GM19025 (cell line): ENCODE measurements around the gene AFF2.

Experiments
- ATAC-seq: cut with Tn5 transposase; IDR thresholded peaks from one replicate; pipeline ENCODE4 v1.9.1; 2021; ENCODE audit warnings: mild to moderate bottlenecking, low read depth, moderate library complexity; ENCODE audit not compliant: unreplicated experiment

AFF2 gene

DNA sequence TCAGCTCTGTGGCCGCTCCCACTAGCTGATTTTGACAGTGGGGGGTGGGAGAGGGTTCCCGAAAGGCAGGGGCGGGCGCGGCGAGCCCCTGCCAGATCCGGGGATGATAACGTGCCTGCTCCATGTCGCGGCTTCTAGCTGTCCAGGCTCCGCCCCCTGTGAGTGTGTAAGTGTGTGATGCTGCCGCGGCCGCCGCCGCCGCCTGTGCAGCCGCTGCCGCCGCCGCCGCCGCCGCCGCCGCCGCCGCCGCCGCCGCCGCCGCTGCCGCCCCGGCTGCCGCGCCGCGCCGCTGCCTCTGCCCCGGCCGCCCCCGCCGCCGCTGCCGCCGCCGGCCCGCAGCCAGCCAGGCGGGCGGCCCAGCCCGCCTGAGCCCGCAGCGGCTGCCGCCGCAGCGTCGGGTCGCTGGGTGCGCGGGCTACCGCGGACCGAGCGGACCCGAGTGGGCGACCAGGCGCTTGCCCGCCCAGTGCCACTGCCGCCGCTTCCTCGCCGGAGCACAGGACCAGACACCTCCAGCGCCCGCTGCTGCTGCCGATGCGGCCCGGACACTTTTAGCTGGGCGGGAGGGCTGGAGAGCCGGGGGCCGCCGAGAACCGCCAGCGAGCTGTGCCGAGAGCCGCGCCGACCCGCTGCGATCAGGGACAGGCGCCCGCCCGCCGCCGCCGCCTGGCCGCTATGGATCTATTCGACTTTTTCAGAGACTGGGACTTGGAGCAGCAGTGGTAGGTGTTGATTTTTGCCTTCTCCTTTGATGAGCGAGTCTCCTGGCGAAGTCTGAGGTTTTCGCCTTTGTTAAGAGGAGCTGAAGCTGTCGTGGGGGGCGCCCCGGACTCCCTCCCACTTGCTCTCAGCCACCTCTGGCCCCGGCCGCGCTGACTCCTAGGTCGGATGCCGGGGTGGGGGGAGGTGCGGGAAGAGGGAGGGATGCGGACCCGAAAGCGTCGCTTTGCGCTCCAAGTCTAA is at the start of gene AFF2:
Gene AFF2, plus strand, starts transcription at position 195 of the 963 bp plus-strand sequence. Its CDS starts 481 bp downstream, at position 676.
- ATAC-seq: peak; percentile 49

DNA sequence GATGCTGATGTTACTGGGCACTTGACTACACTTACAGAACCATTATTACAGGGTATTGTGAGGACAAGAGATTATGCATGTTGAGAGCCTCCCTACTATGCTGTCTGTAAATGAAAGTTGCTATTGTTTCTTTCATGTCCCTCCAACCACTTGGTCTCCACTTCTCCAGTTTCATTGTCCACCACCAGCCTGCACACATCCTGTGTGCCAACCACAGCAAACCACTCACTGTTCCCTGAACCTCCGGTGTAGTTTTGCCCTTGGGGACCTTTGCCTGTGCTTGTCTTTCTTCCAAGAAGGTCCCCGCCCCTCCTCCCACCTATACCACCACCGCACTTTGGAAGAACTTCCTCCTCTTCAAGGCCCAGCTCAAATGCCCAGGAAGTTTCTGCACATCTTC is 43.1 kb upstream of the AFF2 start:
- no peak for ATAC-seq

DNA sequence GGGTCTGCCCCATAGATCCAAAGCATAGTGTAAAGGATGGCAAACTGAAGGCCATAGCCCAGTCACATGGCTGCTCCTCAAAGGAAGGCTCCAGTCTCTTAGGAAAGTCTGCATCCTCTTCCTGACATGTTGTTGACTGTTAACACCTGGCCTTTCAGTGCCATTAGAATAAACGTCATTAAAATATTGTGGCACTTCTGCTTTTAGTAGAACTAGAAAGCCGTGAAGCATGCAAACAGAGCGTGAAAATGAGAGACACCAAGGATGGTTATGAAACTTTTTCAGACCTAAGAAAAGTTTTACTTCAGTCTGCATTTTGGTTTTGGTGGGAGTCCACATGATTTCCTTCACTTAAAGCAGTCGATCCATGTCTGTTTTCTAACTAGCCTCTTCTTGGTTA is 41.1 kb upstream of the AFF2 start:
- ATAC-seq: peak; percentile 82

DNA sequence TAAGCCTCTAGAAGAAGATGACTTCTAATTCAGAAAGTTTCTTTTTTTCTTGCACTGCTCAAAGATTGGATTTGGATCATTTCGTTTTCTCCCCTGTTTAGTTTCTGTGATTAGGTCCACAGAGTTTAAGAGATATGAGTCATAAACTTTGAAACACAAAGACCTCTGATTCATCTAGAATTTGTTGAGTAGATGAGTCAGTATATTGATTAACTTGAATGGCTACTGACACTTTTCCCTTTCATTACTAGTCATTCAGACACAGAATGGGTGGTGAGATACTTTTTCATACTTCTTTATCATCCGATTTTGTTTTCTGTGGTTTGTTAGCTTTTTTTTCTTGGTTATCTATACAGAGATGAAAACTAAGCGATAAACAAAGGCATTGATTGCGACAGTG is 34.1 kb upstream of the AFF2 start:
- peak; percentile 87 for ATAC-seq

DNA sequence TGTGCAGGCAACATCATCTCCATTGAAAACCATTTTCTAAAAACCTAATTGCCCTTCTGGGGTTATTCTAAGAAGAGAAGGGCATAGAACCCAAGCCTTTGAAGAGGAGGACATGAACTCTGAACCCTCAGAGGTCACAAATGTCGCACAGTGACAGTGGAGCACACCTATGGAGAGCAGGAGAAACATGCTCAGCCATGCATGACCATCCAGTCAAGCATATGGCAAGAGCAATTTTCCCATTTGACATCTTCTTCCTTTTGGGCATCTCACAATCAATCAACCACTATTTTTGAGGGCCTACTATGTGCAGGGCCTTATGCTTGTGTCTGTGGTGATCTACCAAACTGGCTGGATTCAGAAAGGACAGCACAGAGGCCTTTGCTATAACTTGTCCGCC is 30.1 kb upstream of the AFF2 start:
- ATAC-seq: no peak

DNA sequence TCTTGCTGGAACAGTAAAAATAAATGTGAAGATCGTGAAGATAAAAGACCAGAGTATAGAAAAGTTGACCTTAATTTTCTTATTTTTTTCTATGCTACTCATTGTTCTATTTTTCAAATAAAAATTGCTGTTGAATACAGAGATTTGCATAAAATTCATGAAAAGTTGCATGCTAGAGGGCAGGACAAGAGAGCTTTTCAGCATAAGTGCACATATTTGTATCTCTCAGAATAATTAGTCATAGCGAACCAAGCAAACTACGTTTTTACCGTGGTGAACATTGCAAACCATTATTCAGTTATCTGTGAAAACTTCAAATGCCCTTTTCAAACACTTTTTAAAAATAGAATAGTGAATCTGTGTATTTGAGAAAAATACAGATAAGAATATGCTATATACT is 26.4 kb upstream of the AFF2 start:
- ATAC-seq: no peak

DNA sequence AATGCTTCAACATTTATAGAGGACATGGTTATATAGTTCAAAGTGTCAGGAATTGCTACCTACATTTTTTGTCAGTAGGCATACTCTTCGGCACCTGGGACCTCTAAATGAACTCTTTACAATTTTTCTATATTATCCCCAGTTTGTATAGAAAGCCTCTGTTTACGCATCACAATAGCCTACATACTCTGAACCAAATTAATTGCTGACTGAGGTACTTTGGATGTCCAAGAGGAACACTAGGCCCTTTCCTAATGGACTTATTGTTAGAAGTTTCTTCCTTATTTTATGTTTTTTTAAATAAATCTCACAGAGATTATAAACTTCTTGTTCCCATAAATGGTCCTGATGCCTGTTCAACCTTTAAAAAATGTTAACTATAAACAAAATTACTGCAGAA is 8.4 kb upstream of the AFF2 start:
- no peak for ATAC-seq

DNA sequence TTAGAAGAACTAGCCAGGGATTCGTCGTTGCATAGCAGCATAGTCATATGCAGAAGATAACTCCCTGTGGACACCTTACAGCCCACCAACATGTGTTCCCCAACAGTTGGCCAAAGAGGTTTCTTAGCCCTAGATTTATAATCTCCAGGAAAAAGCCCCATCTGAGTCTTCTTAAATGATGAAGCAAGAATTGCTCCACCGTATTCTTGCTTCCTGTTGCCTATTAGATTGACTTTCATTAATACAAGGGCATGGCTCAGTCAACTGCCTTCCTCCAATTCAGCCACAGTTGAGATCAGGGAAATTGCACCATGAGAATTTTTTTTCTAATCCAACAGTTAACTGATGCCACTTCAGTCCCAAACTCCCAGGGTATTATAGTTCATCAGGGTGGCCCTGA is 5.2 kb upstream of the AFF2 start:
- no peak for ATAC-seq

DNA sequence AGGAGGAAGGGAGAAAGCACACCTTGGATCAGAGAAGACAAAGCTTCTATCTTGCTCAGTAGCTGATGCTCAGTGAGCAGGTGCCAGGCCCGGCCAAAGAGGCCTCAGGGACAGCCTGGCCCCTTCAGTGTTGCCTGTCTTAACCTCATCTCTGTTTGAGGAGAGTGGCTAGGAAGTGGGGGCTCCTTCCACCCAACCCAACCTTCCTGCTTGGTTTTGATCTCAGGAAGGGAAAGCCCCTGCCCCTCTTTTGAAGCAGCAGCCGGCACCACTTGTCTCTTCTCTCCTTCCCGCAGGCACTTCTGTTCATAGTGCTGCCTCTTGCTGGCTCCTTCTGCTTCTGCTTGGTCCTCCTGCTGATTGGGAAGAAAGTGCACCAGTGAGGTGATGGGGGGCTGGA is 2.4 kb upstream of the AFF2 start:
- ATAC-seq: no peak

DNA sequence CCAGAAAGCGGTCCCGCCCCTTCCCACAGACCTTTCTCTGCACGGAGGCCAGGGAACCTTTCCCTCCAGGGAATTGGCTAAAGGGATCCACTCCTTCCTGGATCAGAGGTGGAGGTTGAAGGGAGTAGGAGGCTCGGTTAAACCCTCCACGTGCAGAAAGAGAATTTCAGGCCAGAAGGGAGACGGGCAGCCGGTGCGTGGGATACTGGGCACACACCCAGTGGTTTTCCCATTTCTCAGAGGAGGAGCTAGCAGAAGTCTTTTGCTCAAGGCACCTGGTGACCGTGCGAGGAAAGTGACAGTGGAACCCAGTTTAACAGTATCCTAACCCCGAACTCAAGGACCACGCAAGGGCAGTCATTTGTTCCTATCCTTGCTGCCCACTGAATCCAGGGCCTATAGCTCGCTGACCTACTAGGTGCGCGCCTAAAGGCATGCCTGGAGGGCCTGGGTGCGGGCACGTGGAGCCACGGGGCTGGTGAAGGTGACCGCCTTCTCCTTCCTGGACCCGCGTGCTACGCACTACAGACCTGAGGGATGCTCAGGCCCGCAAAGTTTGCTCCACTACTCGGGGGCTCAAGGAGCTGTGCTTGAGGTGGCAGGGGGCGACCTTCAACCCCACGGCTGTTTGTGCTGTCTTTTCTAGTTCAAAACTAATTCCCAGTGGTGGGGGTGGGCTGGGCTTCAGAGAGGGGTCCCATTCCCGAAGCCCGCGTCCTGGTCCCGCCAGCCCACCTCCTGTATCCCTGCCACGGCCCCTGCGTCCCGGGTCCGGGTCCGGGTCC is 587 bp upstream of the AFF2 start:
- no peak for ATAC-seq

DNA sequence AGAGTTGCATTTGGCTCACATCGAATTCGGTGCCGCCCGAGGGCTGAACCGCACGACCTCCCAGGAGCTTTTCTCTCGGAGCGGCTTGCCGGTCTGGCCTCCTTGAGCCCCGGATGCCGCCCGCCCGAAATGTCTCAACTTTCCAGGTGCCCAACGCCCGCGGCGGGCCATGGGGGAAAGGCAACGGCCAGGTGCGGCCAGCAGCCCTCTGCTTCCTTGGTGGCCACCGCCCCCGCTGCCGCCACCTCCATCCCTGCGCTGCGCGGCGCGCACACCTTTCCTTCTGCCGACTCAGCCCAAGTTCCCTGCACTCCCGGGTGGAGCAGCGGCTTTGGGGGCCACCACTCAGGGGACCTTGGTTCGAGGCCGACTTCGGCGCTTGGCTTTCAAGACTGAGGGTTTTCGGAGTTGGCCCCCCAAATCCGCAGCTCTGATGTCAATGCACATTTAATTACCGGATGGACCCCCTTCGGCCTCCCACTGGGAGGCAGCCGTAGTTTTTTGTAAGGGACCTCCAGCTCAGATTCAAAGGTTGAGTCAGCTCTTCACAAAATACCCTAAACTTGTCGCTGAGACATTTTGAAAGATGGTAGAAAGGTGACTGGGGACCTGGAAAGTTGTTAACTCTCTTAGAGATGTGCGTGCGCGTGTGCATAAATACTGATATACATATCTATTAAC is 1.1 kb downstream of the AFF2 start:
- ATAC-seq: no peak

DNA sequence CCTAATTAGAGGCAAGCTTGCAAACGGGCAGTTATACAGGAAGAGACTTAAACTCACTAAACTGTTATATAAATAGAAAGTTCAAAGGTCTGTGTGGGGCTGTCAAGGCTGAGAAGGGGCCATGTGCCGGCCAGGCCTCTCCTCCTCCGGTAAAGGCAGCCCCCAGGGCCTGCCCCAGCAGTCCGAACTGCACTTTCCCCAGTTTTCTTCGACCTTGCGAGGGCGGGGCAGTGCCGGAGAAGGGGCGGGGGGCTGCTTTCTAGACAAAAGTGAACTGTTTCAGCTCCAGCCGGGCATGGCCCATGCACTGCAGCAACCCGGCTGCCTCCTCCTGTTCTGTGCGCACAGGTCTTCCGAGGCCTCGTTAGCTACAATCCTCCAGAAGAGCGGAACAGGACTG is 4.1 kb downstream of the AFF2 start:
- no peak for ATAC-seq

DNA sequence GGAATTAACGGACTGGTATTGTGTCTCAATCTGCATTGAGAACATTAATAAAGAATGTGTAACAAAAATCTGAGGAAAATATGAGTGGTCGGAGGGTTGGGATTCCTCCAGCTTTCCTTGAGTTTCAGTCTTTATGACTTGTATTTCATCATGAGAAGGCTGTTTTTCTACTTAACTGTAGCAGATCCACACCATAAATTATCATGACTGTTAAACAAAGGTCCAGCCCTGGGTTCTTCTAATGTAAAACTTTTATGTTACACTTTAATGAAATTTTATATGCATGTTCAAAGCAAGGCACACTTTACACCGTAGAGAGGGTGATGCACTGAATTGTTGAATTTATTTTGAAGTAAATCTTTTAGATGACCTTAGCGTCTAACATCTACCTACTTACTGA is 7.0 kb downstream of the AFF2 start:
- no peak for ATAC-seq

DNA sequence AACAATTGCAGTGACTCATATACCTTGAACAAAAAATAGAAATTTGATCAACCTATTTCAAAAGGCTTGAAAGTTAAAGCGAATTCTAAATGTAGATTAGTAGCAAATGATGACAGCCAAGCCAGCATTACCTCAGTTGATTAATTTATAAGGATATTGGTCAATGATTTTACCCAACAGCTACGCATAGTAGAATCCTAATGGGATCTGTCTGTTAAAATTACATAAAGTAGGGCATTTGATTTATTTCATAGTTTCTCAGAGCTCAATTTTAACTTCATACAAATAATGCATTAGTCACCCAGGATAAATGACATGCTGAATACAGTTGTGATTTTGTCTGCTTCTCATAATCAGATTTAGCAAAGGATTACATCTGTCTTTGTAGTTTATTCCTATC is 12.0 kb downstream of the AFF2 start:
- no peak for ATAC-seq

DNA sequence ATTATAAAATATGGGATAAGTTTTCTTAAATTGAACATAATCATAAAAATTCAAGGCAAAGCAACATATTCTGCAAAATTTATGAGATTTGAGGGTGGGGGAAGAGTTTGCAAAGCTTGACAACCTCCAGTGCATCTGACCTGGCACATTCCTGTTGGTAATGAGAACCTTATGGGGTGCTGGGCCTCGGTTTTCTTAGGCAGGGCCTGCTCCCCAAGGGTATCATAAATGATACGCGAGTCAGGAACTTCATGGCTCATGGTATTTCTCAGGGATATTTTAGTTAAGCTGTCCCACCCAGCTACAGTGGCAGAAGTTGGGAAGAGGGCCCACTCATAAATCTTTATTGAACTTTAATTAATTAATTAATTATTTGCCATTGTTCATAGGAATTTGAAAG is 13.2 kb downstream of the AFF2 start:
- ATAC-seq: no peak

DNA sequence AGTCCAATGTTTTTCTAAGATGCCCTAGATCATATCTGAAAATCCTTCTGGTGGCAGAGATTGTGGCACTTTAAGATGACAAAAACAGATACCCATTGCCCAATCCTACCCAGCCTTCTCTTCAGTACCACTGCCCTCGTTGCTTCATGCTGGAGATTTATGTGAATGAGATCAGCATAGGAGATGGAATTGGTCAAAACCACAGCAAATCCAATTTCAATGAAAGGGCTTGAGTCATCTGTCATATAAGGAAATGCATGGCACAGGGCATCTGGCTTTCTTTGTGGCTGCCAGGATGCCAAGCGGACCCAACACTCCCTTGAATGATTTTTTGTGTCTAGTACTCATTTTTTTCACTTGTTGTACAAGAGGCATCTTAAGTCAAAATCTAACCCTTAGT is 16.8 kb downstream of the AFF2 start:
- ATAC-seq: no peak

DNA sequence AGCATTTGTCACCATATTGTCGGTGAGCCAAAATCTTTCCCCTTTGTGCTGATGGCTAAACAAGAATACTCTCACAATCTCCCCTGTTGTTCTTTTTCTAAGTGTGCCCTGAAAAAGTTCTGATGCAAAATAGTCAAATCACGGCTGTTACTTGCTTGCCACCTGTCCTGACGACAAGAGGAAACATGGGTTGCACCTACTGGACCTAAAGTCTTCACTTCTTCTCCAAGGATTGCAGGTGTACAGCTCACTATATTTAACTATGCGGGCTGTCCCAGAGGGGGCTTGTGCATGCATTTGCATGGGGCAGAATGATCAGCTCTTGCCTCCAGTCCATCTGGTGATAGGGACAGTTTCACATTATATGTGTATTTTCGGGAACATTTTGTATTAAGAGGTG is 21.6 kb downstream of the AFF2 start:
- no peak for ATAC-seq

DNA sequence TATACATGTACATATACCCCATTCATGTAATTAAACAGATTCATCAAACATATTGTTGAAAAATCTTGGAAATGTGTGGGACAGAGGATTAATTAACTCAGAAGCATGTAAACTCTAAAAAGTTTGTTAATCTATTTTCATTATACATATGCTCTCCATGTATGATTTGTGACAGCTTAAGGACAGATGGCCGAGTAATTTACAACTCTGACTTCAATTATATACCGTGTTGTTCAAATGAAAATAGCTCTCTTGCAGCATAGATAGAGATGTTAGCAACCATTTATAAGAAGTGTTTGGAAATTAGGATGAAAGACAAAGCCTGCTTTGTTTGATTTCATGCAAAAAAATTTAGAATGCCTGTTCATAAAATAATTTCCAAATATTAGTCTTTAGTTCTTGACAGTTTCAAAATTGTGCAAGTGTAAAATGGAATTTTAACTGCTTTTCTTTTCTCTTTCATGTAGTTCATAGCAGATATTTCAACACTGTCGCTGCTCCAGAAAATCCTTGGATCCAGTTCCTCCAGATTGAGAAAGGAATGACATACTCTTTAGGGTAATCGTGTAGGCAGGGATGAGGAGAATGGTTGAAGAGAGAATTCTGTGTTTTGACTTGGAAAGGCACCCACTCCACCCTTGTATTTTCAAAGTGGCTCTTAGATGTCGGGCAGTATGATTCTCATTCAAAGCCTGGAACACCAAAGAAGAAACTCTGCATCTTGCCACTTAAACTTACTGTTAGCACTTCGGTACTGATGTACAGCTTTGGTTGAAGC is 23.1 kb downstream of the AFF2 start:
- no peak for ATAC-seq

DNA sequence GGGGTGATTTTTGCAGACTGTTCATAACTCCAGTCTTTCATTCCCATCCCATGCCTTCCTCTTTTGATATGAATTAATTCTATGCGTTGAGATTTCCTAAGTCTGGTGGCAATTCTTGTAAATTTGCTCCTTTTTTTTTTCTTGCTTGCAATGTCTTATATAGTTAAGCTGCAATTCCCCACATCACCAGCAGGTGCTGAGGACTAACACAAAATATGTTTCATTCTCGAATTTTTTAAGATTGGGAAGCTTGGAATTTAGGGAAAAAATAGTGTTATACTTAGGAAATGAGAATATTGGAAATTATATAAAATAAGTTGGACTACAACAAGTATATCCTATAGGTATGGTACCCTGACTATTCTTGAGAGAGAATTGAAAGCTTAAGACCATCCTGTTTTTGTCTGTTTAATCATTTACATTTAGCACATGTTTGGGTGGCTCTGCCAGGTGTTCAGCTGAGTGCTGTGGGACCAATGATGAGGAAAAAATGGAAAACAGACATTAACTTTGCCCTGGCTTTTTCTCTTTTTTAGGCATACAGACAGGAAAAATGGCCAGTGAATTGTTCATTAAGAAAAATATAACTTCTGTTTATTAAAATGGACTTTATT is 30.2 kb downstream of the AFF2 start:
- no peak for ATAC-seq

DNA sequence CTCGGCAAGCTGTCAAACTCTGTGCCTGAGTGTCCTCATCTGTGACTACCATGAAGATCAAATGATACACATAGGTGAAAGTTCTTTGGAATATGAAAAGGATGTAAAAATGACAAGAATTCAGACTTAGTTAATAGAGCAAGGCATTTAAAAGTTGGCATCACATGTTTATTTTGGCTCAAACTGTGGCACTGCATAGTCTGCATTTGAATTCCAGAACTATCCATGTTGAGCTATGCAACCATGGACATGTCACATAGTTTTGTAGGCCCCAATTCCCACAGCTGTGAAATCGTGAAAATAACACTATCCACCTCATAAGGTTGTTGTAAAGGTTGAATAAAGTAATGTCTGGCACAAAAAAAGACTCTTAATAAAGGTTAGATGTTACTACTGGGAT is 33.9 kb downstream of the AFF2 start:
- ATAC-seq: no peak
